Loucy (cell line): Measurements from ENCODE around the gene FBLN5.
A peak's percentile ranks its signal among the peaks of the same experiment; 100 is the strongest.

Experiments
- H2AFZ ChIP-seq: fragments of 200-600 bp; sonication (generic); 2 replicates; pipeline ENCODE4 v1.6.0; 2016; ENCODE audit warnings: antibody characterized with exemption, mild to moderate bottlenecking, low read length, moderate library complexity
- H3F3A ChIP-seq: fragments of 200-600 bp; 2 replicates; pipeline ENCODE4 v1.6.0; 2016; ENCODE audit warnings: antibody characterized with exemption, low read depth, mild to moderate bottlenecking
- H3K27me3 ChIP-seq: fragments of 200-600 bp; sonication (generic); 2 replicates; pipeline ENCODE4 v1.6.1; 2014; ENCODE audit warnings: low read length, mild to moderate bottlenecking; ENCODE audit not compliant: insufficient read depth, poor library complexity, severe bottlenecking
- H3K36me3 ChIP-seq: fragments of 200-600 bp; sonication (generic); 2 replicates; pipeline ENCODE4 v1.6.1; 2016; ENCODE audit warnings: low read length; ENCODE audit not compliant: insufficient read depth
- H3K4me1 ChIP-seq: fragments of 200-600 bp; sonication (generic); 2 replicates; pipeline ENCODE4 v1.5.1; 2014; ENCODE audit warnings: low read length, mild to moderate bottlenecking; ENCODE audit not compliant: insufficient read depth, poor library complexity, severe bottlenecking
- H3K4me2 ChIP-seq: fragments of 200-600 bp; sonication (generic); 2 replicates; pipeline ENCODE4 v1.6.0; 2014; ENCODE audit warnings: antibody characterized with exemption, low read length, low read depth, mild to moderate bottlenecking; ENCODE audit not compliant: poor library complexity, severe bottlenecking
- H3K4me3 ChIP-seq: fragments of 200-600 bp; sonication (generic); 2 replicates; pipeline ENCODE4 v1.5.1; 2014; ENCODE audit warnings: low read length, mild to moderate bottlenecking, mixed read lengths; ENCODE audit not compliant: poor library complexity, severe bottlenecking
- H3K79me2 ChIP-seq: fragments of 200-600 bp; sonication (generic); 2 replicates; pipeline ENCODE4 v1.6.1; 2014; ENCODE audit warnings: low read length; ENCODE audit not compliant: insufficient read depth
- H3K9ac ChIP-seq: fragments of 200-600 bp; sonication (generic); 2 replicates; pipeline ENCODE4 v1.6.0; 2014; ENCODE audit warnings: mild to moderate bottlenecking, low read depth, low read length, moderate library complexity; ENCODE audit not compliant: poor library complexity, severe bottlenecking
- H3K9me2 ChIP-seq: fragments of 200-600 bp; sonication (generic); replicated peaks from 2 replicates; pipeline ENCODE4 v1.6.1; 2016; ENCODE audit warnings: low read depth, low read length, mixed read lengths
- H3K9me3 ChIP-seq: fragments of 200-600 bp; sonication (generic); 2 replicates; pipeline ENCODE4 v1.6.1; 2014; ENCODE audit warnings: mild to moderate bottlenecking, antibody characterized with exemption, low read length, low read depth; ENCODE audit not compliant: insufficient read depth
- H4K20me1 ChIP-seq: fragments of 200-600 bp; sonication (generic); 2 replicates; pipeline ENCODE4 v1.6.0; 2014; ENCODE audit warnings: antibody characterized with exemption, low read length, mild to moderate bottlenecking; ENCODE audit not compliant: insufficient read depth, poor library complexity, severe bottlenecking
- CTCF ChIP-seq: fragments of 200-600 bp; sonication (generic); conservative IDR thresholded peaks from 2 replicates; pipeline ENCODE4 v1.5.1; 2014; ENCODE audit warnings: mild to moderate bottlenecking, antibody characterized with exemption, low read length
- EZH2phosphoT487 ChIP-seq: fragments of 200-600 bp; IDR thresholded peaks from 2 replicates; pipeline ENCODE4 v1.6.1; 2018; ENCODE audit warnings: antibody characterized with exemption, mild to moderate bottlenecking, moderate library complexity, borderline replicate concordance

Gene FBLN5

GRCh38 chr14:91985521-91986255 is 38.2 kb upstream of the FBLN5 start:
- H3K27me3 ChIP-seq: no peaks in the 10 kb centered on the region
- no peaks in the 10 kb centered on the region for H3F3A ChIP-seq
- H3K9ac ChIP-seq: no peak overlapping the region
- H2AFZ ChIP-seq: no peak overlapping the region
- H3K4me1 ChIP-seq: peaks cover 11% of the 10 kb centered on the region
- H3K4me2 ChIP-seq: peak overlapping the region; percentile 22
- H4K20me1 ChIP-seq: no peaks in the 10 kb centered on the region
- H3K36me3 ChIP-seq: peaks cover 50% of the 10 kb centered on the region
- H3K4me3 ChIP-seq: no peak overlapping the region
- no peak for TF ChIP-seq CTCF
- no peak for TF ChIP-seq EZH2phosphoT487
- no peaks in the 10 kb centered on the region for H3K9me3 ChIP-seq
- no peaks in the 10 kb centered on the region for H3K9me2 ChIP-seq
- no peaks in the 10 kb centered on the region for H3K79me2 ChIP-seq

- Histone ChIP-seq H3K9me2 (no peaks in the 10 kb centered on the region), H4K20me1 (no peaks in the 10 kb centered on the region), H3K4me3 (no peak overlapping the region), H3K79me2 (no peaks in the 10 kb centered on the region), H3K36me3 (peaks cover 53% of the 10 kb centered on the region), H3K9me3 (no peaks in the 10 kb centered on the region), H3K27me3 (no peaks in the 10 kb centered on the region), H3F3A (no peaks in the 10 kb centered on the region), H3K4me1 (peaks cover 11% of the 10 kb centered on the region), H3K4me2 (no peak overlapping the region), H2AFZ (no peak overlapping the region), H3K9ac (no peak overlapping the region)
- TF ChIP-seq EZH2phosphoT487 (no peak), CTCF (no peak)
Observed at GRCh38 chr14:91985008-91985407, 37.5 kb upstream of the FBLN5 start.

- no peaks in the 10 kb centered on the region for H3F3A ChIP-seq
- TF ChIP-seq EZH2phosphoT487: no peak
- TF ChIP-seq CTCF: no peak
- H3K9me2 ChIP-seq: no peaks in the 10 kb centered on the region
- no peak overlapping the region for H3K4me3 ChIP-seq
- H4K20me1 ChIP-seq: no peaks in the 10 kb centered on the region
- no peaks in the 10 kb centered on the region for H3K9me3 ChIP-seq
- H3K79me2 ChIP-seq: no peaks in the 10 kb centered on the region
- peaks cover 11% of the 10 kb centered on the region for H3K4me1 ChIP-seq
- H3K36me3 ChIP-seq: peaks cover 48% of the 10 kb centered on the region
- no peak overlapping the region for H3K9ac ChIP-seq
- H2AFZ ChIP-seq: no peak overlapping the region
- no peaks in the 10 kb centered on the region for H3K27me3 ChIP-seq
- H3K4me2 ChIP-seq: no peak overlapping the region
Observed at GRCh38 chr14:91983588-91983987, 36.1 kb upstream of the FBLN5 start.
